GM18861 (cell line): Measurements from ENCODE around the gene ZNF557.

Experiments used
- ATAC-seq: cut with Tn5 transposase; IDR thresholded peaks from one replicate; pipeline ENCODE4 v1.9.1; 2021; ENCODE audit not compliant: unreplicated experiment

The ZNF557 gene

GRCh38 chr19:7074705-7075282 is 5.3 kb downstream of the ZNF557 start:
- no peak for ATAC-seq

GRCh38 chr19:7076151-7076550 is 6.6 kb downstream of the ZNF557 start:
- no peak for ATAC-seq

GRCh38 chr19:7078008-7078407 is 8.5 kb downstream of the ZNF557 start:
- no peak for ATAC-seq

GRCh38 chr19:7083076-7083956 is 13.8 kb downstream of the ZNF557 start:
- no peak for ATAC-seq

- ATAC-seq, result no peak
Measured at GRCh38 chr19:7088999-7089398, 19.5 kb downstream of the ZNF557 start.

- no peak for ATAC-seq
Measured at GRCh38 chr19:7098096-7098495, 28.6 kb downstream of the ZNF557 start.

- ATAC-seq, result peak; percentile 76
Measured at GRCh38 chr19:7098701-7099596, 29.4 kb downstream of the ZNF557 start.

GRCh38 chr19:7099597-7099921 is 30.1 kb downstream of the ZNF557 start:
- peak; percentile 35 for ATAC-seq

GRCh38 chr19:7101498-7102253 is 32.2 kb downstream of the ZNF557 start:
- no peak for ATAC-seq

- no peak for ATAC-seq
Measured at GRCh38 chr19:7104747-7105447, 35.4 kb downstream of the ZNF557 start.

- no peak for ATAC-seq
Measured at GRCh38 chr19:7106711-7107657, 37.5 kb downstream of the ZNF557 start.

- ATAC-seq, result no peak
Measured at GRCh38 chr19:7109678-7110289, 40.3 kb downstream of the ZNF557 start.

GRCh38 chr19:7112675-7113074 is 43.2 kb downstream of the ZNF557 start:
- no peak for ATAC-seq

GRCh38 chr19:7113233-7113632 is 43.7 kb downstream of the ZNF557 start:
- no peak for ATAC-seq

GRCh38 chr19:7115721-7116120 is 46.2 kb downstream of the ZNF557 start:
- no peak for ATAC-seq

GRCh38 chr19:7117248-7117647 is 47.7 kb downstream of the ZNF557 start:
- no peak for ATAC-seq

GRCh38 chr19:7119582-7119981 is 50.1 kb downstream of the ZNF557 start:
- no peak for ATAC-seq

GRCh38 chr19:7120499-7120898 is 51.0 kb downstream of the ZNF557 start:
- ATAC-seq, result no peak

GRCh38 chr19:7122701-7123100 is 53.2 kb downstream of the ZNF557 start:
- no peak for ATAC-seq
